ENCODE results near the gene ANGEL1. TPM values are rescaled to one million over a fixed set of nuclear protein-coding genes. Genes with fewer than 3 reads are reported as not detected.

The ANGEL1 gene
- total RNA-seq, 2 donors from 2014 or later, result 19.6 to 23.6 TPM

- Histone ChIP-seq H3K27ac (peak overlapping the region; percentile 67 to 75), H3K9me3 (no peaks in the 10 kb centered on the region), H3K4me3 (no peak overlapping the region), H3K36me3 (no peaks in the 10 kb centered on the region), H3K27me3 (no peaks in the 10 kb centered on the region), H3K4me1 (peaks cover 0 to 15% of the 10 kb centered on the region in 2 donors)
- peak; percentile 82 for DNase-seq (ENCODE audit: low spot score)
- TF ChIP-seq CTCF (IDR thresholded peaks at IDR 0.05), result no peak
Observed at GRCh38 chr14:76829013-76829365, 16.3 kb upstream of the ANGEL1 start.

- Histone ChIP-seq H3K4me1 (peaks cover 0 to 15% of the 10 kb centered on the region in 2 donors), H3K27ac (peak overlapping the region; percentile 67 to 75), H3K4me3 (peak overlapping the region; percentile 12 to 37), H3K27me3 (no peaks in the 10 kb centered on the region), H3K9me3 (no peaks in the 10 kb centered on the region), H3K36me3 (no peaks in the 10 kb centered on the region)
- no peak for DNase-seq (ENCODE audit: low spot score)
- TF ChIP-seq CTCF (IDR thresholded peaks at IDR 0.05), result no peak
Observed at GRCh38 chr14:76828339-76829012, 15.8 kb upstream of the ANGEL1 start.

- TF ChIP-seq CTCF (IDR thresholded peaks at IDR 0.05), result no peak
- H3K4me3 ChIP-seq, result peak overlapping the region; percentile 12 to 37
- no peaks in the 10 kb centered on the region for H3K27me3 ChIP-seq
- DNase-seq (ENCODE audit: low spot score), result peak; percentile 75
- peak overlapping the region; percentile 67 to 75 for H3K27ac ChIP-seq
- no peaks in the 10 kb centered on the region for H3K36me3 ChIP-seq
- H3K9me3 ChIP-seq, result no peaks in the 10 kb centered on the region
- H3K4me1 ChIP-seq, result peaks cover 0 to 15% of the 10 kb centered on the region in 2 donors
Observed at GRCh38 chr14:76827696-76828296, 15.1 kb upstream of the ANGEL1 start.

GRCh38 chr14:76826122-76826521 lies 13.4 kb upstream of the ANGEL1 start, which contains the start of gene LRRC74A:
LRRC74A (plus strand) TSS chr14:76826408; CDS start chr14:76826698, 290 bp downstream.
- no peak for DNase-seq (ENCODE audit: low spot score)
- H3K9me3 ChIP-seq, result no peaks in the 10 kb centered on the region
- H3K27me3 ChIP-seq, result no peaks in the 10 kb centered on the region

GRCh38 chr14:76820700-76821099 lies 8.0 kb upstream of the ANGEL1 start:
- TF ChIP-seq CTCF (IDR thresholded peaks at IDR 0.05), result no peak
- no peaks in the 10 kb centered on the region for H3K4me1 ChIP-seq
- no peak overlapping the region for H3K4me3 ChIP-seq
- no peaks in the 10 kb centered on the region for H3K9me3 ChIP-seq
- no peak for DNase-seq (ENCODE audit: low spot score)
- no peaks in the 10 kb centered on the region for H3K27me3 ChIP-seq
- H3K27ac ChIP-seq, result no peak overlapping the region
- no peaks in the 10 kb centered on the region for H3K36me3 ChIP-seq

More at GRCh38 chr14:76826122-76826521, 13.4 kb upstream of the ANGEL1 start, which contains the start of gene LRRC74A:
- Histone ChIP-seq H3K27ac (no peak within 1 kb of the TSS), H3K4me1 (peaks cover 0 to 15% of the 10 kb centered on the region in 2 donors), H3K36me3 (no peaks in the 10 kb centered on the region), H3K4me3 (no peak within 1 kb of the TSS)
- no peak for TF ChIP-seq CTCF (IDR thresholded peaks at IDR 0.05)

Data from right atrium auricular region (tissue), 2 donors.